Measurements from ENCODE around the gene TRPM3. TPM values are rescaled to one million over a fixed set of nuclear protein-coding genes. Genes with fewer than 3 reads are reported as not detected.

Gene TRPM3
- total RNA-seq, 1 donor from 2014 or later: 0.35 TPM

DNA sequence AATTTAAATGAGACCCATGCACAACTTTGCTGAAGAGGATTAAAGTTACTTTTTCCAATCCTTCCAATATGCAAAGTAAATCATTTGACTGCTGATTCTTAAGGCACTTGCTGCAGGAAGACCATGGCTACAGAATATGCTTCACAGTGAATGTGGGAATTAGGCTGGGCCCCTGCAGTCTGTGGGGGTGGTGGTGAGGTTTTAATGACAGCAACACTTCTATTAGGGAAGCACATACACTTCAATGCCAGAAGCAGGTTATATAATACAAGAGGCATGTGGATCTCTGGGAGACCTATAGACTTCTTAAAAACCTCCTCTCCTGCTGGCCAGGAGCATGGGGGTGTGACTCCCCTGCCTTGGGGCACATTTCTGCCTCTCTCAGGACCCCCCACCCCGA lies 582.4 kb downstream of the TRPM3 start:
- no peak overlapping the region for H3K4me3 ChIP-seq
- intact Hi-C loops (cut with DNase I): no loop called here
- DNase-seq: no peak
- TF ChIP-seq, protein P1, sequence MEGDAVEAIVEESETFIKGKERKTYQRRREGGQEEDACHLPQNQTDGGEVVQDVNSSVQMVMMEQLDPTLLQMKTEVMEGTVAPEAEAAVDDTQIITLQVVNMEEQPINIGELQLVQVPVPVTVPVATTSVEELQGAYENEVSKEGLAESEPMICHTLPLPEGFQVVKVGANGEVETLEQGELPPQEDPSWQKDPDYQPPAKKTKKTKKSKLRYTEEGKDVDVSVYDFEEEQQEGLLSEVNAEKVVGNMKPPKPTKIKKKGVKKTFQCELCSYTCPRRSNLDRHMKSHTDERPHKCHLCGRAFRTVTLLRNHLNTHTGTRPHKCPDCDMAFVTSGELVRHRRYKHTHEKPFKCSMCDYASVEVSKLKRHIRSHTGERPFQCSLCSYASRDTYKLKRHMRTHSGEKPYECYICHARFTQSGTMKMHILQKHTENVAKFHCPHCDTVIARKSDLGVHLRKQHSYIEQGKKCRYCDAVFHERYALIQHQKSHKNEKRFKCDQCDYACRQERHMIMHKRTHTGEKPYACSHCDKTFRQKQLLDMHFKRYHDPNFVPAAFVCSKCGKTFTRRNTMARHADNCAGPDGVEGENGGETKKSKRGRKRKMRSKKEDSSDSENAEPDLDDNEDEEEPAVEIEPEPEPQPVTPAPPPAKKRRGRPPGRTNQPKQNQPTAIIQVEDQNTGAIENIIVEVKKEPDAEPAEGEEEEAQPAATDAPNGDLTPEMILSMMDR (IDR thresholded peaks at IDR 0.05): no peak
- peak; percentile 45 for ATAC-seq
- H3K36me3 ChIP-seq: no peaks in the 10 kb centered on the region
- no peak overlapping the region for H3K27ac ChIP-seq
- H3K9me3 ChIP-seq: no peaks in the 10 kb centered on the region
- H3K27me3 ChIP-seq: no peaks in the 10 kb centered on the region
- H3K4me1 ChIP-seq: no peaks in the 10 kb centered on the region

- intact Hi-C loops (cut with DNase I): no loop called here
- no peaks in the 10 kb centered on the region for H3K27me3 ChIP-seq
- no peaks in the 10 kb centered on the region for H3K4me1 ChIP-seq
- no peak overlapping the region for H3K4me3 ChIP-seq
- no peaks in the 10 kb centered on the region for H3K9me3 ChIP-seq
- H3K27ac ChIP-seq: no peak overlapping the region
- TF ChIP-seq, protein P1 (IDR thresholded peaks at IDR 0.05): no peak
- ATAC-seq (no peak), DNase-seq (no peak)
- H3K36me3 ChIP-seq: no peaks in the 10 kb centered on the region
Measured at GRCh38 chr9:70537084-70537483, 584.3 kb downstream of the TRPM3 start.

GRCh38 chr9:70535546-70536323 lies 585.7 kb downstream of the TRPM3 start:
- Histone ChIP-seq H3K36me3 (no peaks in the 10 kb centered on the region), H3K4me1 (no peaks in the 10 kb centered on the region), H3K9me3 (no peaks in the 10 kb centered on the region), H3K27ac (no peak overlapping the region), H3K4me3 (no peak overlapping the region), H3K27me3 (no peaks in the 10 kb centered on the region)
- ATAC-seq (no peak), DNase-seq (no peak)
- TF ChIP-seq, protein P1 (IDR thresholded peaks at IDR 0.05): no peak
- intact Hi-C loops (cut with DNase I): no loop called here

GRCh38 chr9:70534471-70534870 lies 587.0 kb downstream of the TRPM3 start:
- Histone ChIP-seq H3K4me3 (no peak overlapping the region), H3K27ac (no peak overlapping the region), H3K4me1 (no peaks in the 10 kb centered on the region), H3K27me3 (no peaks in the 10 kb centered on the region), H3K9me3 (no peaks in the 10 kb centered on the region), H3K36me3 (no peaks in the 10 kb centered on the region)
- TF ChIP-seq, protein P1 (IDR thresholded peaks at IDR 0.05): no peak
- intact Hi-C loops (cut with DNase I): no loop called here
- DNase-seq: no peak
- no peak for ATAC-seq

DNA sequence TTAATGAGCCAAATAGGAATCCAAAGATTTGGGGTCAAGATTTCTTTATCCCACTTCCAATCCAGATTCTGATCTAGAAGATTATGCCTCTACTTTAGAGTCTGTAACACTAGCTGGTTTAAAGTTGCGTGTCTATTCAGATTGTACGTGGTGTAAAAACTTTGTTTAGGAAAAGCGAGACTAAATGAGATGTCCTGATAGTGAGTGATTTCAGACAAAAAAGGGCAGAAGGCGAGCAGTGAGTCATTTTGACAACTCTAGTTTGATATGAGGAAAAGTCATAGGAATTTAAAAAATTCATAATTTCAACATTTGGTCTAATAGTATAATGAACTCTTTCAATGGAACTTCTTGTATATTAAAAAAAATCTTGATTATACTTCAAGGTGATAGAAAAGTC lies 587.4 kb downstream of the TRPM3 start:
- TF ChIP-seq, protein P1 (IDR thresholded peaks at IDR 0.05): no peak
- H3K27me3 ChIP-seq: no peaks in the 10 kb centered on the region
- no peak for ATAC-seq
- no peak for DNase-seq
- no peaks in the 10 kb centered on the region for H3K36me3 ChIP-seq
- no peak overlapping the region for H3K4me3 ChIP-seq
- H3K9me3 ChIP-seq: no peaks in the 10 kb centered on the region
- H3K4me1 ChIP-seq: no peaks in the 10 kb centered on the region
- intact Hi-C loops (cut with DNase I): no loop called here
- no peak overlapping the region for H3K27ac ChIP-seq

Data from upper lobe of right lung (tissue), 1 donor.